Measurements from ENCODE around the gene MRPL39. TPM values are rescaled to one million over a fixed set of nuclear protein-coding genes. Genes with fewer than 3 reads are reported as not detected.

MRPL39 gene
- total and polyA plus RNA-seq, 9 of the 15 experiments (the other 6 are each of a cell fraction or from before 2014, with no cell fraction given) = 65.4 to 247 (median 105) TPM

DNA sequence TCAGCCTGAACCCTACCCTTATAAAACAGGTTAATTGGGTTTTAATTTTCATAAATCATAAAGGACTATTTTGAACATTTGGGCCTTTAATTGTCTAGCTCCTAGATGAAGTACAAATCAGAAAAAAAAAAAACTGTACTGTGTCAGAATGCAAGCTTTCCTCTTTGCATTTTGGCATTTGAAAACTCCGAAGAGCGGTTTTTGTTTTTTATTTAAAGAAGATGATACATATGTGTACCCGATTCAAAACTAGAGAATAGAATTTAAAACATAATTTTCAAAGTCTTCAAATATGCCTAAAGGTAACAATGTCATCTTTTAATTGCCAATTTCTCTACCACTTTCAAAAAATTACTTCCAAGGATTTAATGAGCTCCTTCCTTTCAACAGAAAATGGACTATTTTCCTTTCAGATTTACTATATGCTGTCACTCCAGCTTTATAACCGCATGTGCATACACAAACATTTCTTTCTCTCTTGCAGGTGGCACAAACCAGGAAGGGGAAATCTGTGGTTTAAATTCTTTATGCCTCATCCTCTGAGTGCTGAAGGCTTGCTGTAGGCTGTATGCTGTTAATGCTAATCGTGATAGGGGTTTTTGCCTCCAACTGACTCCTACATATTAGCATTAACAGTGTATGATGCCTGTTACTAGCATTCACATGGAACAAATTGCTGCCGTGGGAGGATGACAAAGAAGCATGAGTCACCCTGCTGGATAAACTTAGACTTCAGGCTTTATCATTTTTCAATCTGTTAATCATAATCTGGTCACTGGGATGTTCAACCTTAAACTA lies 33.7 kb downstream of the MRPL39 start (continued):
- TF ChIP-seq, protein P1, sequence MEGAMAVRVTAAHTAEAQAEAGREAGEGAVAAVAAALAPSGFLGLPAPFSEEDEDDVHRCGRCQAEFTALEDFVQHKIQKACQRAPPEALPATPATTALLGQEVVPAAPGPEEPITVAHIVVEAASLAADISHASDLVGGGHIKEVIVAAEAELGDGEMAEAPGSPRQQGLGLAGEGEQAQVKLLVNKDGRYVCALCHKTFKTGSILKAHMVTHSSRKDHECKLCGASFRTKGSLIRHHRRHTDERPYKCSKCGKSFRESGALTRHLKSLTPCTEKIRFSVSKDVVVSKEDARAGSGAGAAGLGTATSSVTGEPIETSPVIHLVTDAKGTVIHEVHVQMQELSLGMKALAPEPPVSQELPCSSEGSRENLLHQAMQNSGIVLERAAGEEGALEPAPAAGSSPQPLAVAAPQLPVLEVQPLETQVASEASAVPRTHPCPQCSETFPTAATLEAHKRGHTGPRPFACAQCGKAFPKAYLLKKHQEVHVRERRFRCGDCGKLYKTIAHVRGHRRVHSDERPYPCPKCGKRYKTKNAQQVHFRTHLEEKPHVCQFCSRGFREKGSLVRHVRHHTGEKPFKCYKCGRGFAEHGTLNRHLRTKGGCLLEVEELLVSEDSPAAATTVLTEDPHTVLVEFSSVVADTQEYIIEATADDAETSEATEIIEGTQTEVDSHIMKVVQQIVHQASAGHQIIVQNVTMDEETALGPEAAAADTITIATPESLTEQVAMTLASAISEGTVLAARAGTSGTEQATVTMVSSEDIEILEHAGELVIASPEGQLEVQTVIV (CRISPR knock-in tag; IDR thresholded peaks at IDR 0.05; ENCODE audit: borderline replicate concordance) = no peak
- peak in 1 of 2 experiments; percentile 23; a peak in 1 of 4 replicates for TF ChIP-seq RCOR1 (IDR thresholded peaks at IDR 0.05; ENCODE audit: borderline replicate concordance in 1 of 2, low read depth in 2 of 2, low read length in 2 of 2)
- peak; percentile 41 for TF ChIP-seq CBFA2T3 (IDR thresholded peaks at IDR 0.05)
- peak; percentile 80 for TF ChIP-seq DPF2 (IDR thresholded peaks at IDR 0.05)
- TF ChIP-seq, protein P2, sequence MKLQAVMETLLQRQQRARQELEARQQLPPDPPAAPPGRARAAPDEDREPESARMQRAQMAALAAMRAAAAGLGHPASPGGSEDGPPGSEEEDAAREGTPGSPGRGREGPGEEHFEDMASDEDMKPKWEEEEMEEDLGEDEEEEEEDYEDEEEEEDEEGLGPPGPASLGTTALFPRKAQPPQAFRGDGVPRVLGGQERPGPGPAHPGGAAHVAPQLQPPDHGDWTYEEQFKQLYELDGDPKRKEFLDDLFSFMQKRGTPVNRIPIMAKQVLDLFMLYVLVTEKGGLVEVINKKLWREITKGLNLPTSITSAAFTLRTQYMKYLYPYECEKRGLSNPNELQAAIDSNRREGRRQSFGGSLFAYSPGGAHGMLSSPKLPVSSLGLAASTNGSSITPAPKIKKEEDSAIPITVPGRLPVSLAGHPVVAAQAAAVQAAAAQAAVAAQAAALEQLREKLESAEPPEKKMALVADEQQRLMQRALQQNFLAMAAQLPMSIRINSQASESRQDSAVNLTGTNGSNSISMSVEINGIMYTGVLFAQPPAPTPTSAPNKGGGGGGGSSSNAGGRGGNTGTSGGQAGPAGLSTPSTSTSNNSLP (IDR thresholded peaks at IDR 0.05; ENCODE audit: borderline replicate concordance, low read depth, low read length) = peak; percentile 75; the same call in 1 of the 2 replicates
- peak; percentile 16 for TF ChIP-seq MEIS2 (IDR thresholded peaks at IDR 0.05; ENCODE audit: partially characterized antibody)
- no peak for TF ChIP-seq TSHZ1 (CRISPR knock-in tag; IDR thresholded peaks at IDR 0.05)
- TF ChIP-seq SMARCC2 (IDR thresholded peaks at IDR 0.05; ENCODE audit: low read depth) = peak; percentile 70
- TF ChIP-seq L3MBTL2 (IDR thresholded peaks at IDR 0.05) = no peak
- TF ChIP-seq, protein P3, sequence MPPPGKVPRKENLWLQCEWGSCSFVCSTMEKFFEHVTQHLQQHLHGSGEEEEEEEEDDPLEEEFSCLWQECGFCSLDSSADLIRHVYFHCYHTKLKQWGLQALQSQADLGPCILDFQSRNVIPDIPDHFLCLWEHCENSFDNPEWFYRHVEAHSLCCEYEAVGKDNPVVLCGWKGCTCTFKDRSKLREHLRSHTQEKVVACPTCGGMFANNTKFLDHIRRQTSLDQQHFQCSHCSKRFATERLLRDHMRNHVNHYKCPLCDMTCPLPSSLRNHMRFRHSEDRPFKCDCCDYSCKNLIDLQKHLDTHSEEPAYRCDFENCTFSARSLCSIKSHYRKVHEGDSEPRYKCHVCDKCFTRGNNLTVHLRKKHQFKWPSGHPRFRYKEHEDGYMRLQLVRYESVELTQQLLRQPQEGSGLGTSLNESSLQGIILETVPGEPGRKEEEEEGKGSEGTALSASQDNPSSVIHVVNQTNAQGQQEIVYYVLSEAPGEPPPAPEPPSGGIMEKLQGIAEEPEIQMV (tag; conservative IDR thresholded peaks at IDR 0.05; ENCODE audit: low read depth) = no peak
- 0 out of 2 replicates have a peak, but pooled peaks have one; percentile 21 for TF ChIP-seq ATF7 (IDR thresholded peaks at IDR 0.05)
- TF ChIP-seq SIRT6 (IDR thresholded peaks at IDR 0.05; ENCODE audit: low read depth, low read length) = no peak
- TF ChIP-seq FOXJ2 (tag; IDR thresholded peaks at IDR 0.05) = 0 out of 2 replicates have a peak, but pooled peaks have one; percentile 21
- no peak for TF ChIP-seq ZNF274 (IDR thresholded peaks at IDR 0.05; ENCODE audit: borderline replicate concordance, low read depth, low read length)
